NCI-H128 (cell line): ENCODE measurements around the gene SLC6A12.

Source experiments
- DNase-seq: peaks from one replicate; lab custom pipeline; 2025; ENCODE audit not compliant: unreplicated experiment; lab: John Stamatoyannopoulos, UW

The SLC6A12 gene

DNA sequence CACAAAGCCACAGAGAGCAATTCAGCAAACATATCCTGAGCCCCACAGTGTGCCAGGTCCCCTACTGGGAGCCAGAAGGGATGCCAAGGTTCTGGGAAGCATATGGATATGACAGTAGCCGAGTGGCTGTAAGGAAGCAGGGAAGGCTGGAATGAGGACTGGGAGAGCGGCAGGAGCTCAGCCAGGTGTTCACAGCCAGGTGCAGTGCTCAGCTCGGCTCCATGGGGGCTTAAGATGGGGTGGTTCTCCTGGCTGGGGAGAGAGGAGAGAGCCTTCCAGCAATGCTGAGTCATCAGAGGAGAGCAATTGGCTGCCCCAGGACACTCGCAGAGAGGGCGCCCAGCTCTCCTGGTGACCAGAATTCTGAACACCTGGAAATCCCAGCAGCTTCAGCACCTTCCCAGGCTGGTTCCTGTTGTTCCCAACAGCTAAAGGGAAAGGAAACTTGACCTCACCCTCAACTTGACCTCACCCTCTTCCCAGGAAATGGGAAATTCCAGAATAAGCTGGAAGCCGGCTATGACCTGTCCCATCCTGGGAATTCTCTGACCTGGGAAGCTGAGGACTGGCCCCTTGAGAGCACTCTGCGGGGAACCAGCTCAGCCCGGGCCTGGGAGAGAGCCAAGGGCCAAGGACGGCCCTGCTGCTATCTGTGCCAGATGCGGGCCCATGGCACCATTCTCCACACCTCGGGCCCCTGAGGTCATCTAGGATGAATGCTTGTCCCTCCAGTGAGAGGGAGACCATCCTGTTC, 34.6 kb downstream of the SLC6A12 start:
- no peak for DNase-seq

DNA sequence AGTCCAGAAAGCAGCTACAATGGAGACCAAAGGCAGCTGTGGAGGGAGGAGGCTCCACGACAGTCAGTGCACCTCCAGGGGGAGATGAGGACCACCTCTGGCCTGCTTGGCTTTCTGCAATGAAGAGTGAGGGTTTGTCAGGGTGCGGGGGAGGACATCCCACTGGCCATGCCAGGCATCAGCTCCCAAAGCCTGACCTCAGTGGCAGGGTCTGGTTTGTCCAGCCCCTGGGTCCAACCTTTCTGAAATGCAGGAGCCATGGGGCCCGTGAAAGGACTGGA, 35.2 kb downstream of the SLC6A12 start:
- DNase-seq, result no peak

DNA sequence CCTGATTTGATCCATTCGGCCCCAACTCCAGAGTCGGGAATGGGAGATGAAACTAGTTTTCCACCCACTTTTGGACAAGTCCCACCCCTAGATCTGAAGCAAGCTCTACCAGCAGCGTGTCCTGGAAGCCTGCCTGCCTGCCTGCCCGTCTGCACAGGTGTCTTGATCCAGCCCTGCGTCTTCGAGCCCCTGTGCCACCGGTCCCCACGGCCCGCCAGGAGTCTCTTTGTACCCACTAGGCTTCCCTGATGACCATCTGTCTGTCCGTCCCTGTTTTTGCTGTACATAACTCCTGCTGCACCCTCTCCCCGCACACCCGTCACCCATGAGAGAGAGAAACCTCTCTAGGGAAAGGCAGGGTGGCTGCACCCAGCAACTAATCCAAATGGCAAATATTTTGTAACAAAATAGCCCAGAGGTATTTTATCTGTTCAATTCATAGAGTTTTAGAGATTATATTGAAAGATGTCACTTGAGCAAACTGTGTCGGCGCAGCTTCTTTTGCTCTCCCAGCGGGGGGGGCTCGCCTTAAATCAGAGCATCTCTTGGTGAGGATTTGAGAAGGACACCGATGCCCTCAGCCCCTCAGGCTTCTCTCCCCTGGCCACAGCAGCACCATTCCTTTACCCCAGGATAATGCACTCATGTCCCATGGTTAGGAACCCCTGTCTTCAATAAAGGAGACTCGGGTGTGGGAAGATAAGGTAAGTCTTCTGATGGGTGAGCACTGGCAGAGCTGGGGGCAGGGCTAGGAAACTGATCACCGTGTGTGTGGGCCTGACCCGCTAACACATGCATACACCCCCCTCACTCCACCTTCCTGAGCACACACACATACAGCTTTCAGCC, 35.8 kb downstream of the SLC6A12 start:
- no peak for DNase-seq

DNA sequence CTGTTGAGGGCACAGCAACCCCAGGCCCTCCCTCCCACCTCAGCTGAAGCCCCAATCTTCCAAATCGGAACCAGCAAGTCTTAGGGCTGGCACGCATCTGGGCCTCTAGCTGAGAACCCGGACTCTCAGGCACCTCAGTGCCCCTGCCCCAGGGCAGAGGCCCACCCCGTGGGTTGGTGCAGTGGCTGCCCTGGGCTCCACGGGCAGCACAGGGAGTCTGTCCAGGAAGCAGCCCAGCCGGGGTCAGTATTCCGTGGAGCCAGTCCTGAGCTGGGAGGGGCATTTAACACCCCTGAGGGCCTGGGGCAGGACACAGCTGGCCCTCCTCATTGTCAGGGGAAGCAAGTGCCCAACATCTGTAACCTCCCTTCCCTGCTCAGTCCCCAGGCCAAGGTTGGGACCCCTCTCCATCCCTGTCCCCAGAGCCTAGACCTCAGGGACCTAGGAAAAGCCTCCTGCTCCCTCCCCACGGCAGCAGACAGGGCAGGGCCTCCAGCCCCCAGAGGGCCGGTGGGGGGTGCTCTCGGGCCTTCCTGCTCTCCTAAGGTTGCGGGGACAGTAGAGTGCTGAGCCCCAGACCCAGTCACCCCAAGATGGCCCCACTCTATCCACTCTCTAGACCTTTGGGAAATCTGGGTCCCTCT, 36.5 kb downstream of the SLC6A12 start:
- no peak for DNase-seq

DNA sequence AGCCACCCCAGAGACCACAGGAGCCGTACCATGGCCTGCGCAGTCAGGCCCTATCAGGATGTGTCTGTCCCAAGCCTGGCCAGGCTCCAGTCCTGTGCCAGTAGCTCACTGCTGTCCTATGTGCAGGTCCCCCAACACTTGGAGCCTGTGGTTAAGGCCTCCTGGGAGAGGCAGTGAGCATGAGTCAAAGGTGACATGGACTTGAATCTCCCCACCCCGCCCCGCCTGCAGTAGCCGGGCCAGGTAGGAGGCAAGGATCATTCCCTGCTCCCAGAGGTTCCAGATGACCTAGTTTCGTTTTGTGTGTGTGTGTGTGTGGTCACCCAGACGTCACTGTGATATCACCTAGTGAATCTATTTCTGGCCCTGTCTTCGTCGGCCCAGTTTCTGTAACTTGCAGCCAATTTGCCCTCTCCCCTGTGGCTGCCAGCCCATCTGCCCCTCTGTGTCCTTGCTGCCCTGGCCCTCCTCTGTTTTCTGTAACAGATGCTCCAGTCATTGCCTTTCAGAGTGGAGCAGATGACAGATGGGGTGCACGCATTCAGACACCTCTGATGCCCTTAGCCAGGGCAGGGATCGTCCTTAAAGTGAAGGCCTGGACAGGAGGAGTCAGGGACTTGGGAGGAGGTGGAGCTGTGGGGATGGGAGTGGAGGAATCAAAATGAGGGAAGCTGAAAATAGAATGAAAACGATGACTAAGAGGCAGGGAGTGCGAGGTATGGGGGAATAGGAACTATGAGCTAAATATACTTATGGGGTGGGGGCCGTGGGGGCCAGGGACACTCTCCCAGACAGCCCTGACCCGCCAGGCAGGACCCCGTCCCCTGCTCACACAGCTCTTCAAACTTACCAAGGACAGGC, 37.4 kb downstream of the SLC6A12 start:
- no peak for DNase-seq

DNA sequence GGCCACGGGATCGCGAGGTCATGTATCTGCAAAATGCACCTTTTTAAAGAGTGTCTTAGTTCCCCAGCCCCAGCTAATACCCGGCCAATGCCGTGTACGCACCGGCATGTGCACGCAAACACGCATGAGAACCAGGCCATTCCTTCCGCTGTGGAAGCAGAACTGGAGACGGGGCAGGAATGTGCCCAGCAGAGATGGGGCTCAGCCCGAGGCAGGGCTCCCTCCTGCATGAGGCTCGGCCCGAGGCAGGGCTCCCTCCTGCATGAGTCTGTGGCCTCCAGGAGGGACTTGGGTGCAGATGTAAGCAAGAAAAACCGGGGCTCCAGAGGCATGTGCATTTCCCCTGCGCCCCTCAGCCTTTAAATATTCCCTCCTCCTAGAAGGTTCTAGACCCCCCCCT, 38.2 kb downstream of the SLC6A12 start:
- no peak for DNase-seq

DNA sequence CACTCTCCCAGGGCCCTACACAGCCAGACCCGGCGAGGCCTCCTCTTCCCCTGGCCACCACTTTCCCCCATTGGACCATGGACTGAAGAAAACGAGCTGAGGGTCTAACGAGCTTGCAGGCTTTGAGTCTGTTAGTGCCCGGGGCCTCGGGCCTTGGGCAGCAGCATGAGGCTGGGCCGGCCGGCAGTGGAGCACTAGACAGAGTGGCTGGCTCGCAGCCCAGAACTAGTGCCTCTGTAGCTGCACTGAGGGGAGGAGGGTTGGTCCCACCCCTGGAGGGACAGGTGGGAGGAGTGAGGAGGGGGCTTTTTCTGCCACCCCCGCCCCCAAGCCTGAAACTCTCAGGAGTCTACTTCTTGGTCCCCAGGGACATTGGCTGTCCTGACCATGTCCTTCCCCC, 38.7 kb downstream of the SLC6A12 start:
- no peak for DNase-seq

DNA sequence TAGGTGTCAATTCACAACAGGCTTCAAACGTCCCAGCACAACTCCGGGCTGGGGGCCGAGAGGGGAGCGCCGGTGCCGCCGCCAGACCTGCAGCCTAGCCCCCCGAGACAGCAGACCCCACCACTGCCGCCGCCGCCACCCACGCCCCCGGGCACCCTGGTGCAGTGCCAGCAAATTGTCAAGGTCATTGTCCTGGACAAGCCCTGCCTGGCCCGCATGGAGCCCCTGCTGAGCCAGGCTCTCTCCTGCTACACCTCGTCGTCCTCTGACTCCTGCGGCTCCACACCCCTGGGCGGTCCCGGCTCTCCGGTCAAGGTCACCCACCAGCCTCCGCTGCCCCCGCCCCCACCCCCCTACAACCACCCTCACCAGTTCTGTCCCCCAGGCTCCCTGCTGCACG, 39.4 kb downstream of the SLC6A12 start:
- DNase-seq, result no peak

DNA sequence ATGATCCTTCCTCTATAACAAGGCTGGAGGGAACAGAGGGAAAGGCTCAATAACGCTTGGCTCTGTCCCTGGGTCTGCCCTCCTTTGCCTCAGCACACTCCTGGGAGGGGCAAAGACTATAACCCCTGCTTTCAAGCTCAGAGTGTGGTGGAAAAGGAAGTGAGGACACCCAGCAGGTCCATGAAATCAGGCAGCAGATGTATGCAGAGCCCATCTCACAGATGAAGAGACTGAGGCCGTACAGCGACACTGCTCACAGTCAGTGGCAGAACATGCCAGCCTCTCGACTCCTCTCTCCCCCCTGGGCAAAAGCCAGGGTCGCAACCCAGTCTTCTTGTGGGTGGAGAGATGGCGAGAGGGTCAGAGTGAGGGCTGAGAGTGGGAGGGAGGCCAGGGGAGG, 39.8 kb downstream of the SLC6A12 start:
- DNase-seq, result no peak

DNA sequence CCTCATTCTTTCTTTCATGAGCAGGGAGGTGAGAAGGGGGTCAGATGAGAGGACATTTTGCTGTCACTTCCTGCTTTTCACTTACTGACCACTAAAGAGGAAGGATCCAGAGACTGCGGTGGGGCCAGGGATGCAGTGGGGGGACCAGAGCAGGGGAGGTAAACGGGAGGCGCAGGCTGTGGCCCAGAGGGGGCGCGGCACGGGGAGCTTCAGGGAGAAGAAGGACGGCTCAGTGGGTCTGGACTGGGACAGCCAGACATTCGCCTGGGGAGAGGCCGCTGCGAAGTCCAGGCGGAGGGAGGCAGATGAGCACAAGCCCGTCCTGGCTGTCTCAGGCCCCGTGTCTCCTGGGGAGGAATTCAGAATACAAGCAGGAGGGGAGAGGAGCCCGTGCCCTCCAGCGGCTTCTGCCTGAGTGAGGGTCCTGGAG, 41.2 kb downstream of the SLC6A12 start:
- no peak for DNase-seq

DNA sequence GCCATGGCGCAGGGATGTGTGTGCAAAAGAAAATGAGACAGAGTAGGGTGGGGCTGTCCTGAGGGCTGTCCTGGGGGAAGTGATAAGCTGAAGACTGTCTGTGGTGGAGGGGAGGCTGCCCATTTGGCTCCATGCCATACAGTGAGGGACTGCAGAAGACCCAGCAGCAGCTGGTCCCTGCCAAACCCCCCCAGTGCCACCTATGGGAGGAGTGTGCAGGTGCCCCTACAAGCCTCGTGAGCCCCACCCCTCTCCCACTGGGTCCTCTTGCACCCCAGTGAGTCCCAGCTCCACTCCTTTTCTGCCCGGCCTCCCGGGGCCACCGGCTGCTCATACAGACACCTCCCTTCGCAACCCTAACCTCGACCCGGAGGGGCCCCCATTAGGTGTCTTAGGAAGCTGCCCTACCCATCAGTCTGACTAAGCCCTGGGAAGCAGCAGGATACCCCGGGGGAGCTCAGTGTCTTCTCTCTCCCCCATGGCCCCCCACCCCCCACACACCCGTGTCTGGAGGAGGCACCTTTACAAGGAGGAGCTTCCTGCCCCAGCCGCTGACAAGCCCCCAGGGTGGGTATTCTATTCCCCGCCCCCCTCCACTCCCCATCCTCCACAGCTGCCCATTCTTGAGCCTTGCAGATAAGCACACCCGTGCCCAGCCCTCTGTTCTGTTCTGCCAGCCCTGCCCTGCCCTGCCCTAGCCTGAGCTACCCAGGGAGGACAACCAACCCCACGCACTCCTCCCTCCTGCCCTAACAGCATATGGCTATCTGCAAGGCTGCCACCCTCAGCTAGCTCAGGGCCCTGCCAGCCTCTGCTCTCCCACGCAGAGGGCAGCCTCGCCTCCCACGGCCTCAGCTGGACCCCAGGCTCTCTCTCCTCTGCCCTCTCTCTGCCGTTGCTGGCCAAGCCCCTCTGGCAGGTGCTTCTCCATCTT, 41.9 kb downstream of the SLC6A12 start:
- DNase-seq, result no peak

DNA sequence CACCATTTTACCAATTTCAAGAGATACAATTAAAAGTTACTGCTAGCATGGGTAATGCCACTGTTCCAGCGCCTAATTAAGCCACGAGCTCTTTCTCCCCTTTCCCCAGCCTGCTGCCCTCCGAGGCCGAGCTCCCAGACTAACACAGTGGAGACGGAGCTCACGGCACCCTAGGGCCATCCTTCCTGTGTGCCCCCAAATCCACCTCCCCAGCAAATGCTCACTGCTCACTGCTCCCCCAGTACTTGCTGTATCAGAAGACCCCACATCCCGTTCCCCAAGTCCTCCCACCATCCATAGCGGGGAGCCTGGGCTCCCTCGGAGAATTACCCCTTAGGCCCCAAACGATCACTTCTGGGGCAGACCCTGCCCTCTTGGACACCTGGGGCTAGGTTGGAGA, 42.7 kb downstream of the SLC6A12 start:
- no peak for DNase-seq

DNA sequence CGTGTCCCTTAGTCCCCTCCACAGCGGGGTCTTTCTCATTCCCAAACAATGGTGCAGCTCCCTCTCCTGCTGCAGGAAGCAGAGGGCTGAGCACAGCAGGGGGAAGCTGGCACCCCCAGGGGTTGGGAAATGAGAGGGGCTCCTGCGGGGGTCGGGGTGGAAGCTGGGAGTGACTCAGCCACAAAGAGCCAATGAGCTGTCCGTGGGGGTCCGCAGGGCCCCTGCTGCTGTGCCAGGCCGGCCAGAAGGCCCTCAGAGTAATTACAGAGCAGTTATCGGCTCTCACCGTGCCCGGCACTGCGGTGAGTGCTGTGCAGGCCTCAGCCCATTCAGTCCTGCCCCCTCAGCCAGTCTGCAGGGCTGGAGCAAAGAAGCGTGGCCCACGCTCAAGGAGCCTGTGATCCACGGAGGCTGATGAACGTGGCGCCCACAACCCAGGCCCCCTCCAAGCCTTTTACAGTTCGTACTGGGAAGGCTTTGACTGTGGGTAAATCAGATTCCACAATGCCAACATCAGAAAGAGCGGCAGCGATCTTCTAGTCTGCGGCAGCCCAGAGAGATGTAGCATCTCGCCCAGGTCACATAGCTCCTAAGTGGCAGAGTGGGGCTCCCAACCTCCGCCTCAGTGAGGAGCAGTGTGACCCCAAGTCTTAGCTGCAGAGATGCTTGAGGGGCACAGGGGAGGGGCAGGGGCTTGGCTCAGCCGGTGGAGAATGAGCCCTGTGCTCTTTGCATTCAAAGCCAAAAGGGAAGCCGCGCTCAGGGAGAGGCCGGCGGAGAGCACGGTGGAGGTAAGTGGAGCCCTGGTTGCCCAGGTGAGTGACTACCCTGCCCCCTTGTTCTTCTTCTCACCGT, 43.4 kb downstream of the SLC6A12 start:
- DNase-seq, result no peak

DNA sequence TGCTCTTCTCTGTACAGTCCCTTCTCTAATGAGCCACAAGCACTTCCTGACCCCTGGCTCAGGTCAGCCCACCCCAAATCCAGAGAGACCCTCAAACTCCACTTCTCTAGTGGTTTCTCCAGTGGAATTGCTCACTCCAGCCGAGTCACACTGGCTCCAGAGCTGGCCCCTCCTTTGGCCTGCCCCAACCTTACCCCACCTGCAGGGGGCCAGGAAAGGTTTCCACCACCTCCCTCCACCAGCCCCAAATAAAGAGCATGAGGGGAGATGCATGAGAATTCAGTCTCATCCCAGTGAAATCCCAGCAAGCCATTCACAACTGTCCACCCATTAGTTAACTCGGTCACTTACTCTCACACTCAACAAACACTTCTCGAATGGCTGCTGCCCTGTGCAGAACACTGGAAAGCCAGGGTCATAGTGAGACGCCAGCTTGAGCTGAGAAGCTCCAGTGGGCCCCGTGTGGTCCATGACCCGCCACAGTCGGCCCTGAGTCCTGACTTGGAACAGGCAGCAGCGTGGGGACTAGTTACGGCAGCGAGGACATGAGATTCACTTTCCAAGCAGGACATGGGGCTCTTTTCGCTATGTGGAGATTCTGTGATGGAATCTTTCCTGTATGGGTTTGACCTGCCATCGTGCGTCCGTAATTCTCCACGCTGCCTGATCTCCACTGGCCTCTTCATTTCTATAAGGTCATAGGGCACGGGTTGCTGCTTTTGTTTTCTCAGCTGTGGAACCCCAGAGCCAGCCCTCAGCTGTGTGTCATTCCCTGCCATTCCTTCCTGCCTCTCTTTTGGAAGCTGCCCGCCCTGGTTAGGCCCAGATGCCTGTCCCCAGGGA, 44.2 kb downstream of the SLC6A12 start:
- DNase-seq, result no peak

DNA sequence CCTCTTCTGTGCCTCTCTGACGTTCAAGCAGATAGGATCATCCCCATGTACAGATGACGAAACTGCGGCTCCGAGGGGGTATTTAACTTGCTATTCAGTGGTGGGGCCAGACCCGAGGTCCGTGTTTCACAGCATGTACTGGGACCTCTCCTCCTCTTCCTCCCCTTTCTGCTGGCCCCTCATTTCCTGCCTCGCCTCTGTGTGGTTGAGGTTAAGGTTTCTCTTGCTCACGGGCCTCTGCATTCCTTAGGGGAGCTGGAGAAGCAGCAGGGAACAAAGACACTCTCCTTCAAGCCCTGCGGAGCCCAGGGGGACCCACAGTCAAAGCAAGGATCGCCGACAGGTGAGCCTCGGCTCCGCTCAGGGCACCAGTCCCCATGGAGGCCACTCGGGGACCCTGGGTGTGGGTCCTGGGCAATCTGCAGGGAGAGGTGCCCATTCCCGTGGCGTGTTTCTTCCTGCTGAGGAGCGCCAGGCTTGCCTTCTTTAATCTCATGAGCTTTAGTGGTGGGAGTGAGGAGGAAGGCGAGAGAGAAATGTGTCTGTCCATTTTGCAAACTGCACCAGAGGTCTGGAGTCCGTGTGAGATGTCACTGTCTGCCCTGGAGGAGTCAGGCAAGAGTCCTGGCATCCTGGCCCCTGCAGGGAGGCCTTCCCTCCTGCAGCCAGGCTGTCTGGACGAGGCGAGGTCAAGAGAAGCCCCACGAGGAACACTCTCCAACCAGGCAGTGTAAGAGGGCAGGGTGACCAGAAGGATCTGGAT, 45.0 kb downstream of the SLC6A12 start:
- no peak for DNase-seq

DNA sequence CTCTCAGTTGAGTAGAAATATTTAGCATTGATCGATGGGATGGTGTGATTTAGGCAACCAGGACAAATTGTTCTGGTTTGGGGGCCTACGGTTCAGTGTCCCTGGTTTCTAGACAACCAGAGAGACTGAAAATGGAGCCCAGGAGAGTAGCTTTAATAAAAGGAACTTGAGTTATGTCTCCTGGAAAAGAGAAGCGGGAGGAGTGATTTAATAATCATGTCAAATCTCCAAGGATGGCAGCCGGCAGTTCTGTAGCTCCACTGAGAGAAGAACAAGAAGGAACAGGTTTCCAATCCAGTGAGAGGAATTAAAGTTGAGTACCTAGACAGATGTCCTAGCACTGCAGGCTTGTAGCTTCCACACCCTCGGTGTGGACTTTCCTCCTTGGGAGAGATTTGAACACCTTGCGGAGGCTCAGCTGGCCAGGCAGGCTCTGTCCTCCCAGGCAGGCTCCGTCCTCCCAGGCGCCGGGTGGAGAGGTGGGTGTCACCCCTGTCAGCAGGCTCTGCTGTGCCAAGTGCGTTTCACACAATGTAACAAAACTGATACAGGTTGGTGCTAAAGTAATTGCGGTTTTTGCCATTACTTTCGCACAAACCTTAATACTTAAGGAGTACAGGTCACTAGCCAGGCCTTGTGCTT, 45.9 kb downstream of the SLC6A12 start:
- no peak for DNase-seq

DNA sequence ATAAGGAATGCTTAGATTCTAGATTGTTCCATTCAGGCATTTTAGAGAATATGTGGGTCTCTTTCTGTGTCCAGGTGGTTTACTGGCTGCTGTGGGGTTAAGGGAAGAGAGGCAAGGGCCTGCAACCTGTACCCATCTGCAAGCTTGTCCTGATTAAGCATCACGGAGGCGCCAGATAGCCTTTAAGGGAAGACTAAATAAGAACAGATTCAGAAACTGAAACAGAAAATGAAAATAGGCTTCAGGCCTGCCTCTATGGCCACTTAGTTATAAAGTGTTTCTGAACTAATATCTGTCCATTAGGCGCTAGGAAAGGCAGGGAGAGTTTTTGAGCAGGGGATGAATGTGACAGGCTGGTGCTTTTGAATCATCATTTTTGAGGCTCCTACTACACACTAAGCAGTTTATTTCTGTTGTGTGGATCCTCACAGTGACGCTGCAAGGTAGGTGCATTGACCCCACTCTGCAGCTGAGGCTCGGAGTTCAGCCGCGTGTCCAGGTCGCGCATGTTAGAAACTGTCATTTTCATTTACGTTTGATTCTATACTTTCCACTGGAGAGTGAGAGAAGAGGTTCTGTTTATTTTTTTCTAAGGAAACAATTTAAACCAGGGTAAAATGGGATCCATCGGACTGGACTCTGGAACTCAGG, 47.4 kb downstream of the SLC6A12 start:
- DNase-seq, result no peak
